PC-3 (cell line): ENCODE results near the gene CAD. TPM values are rescaled to one million over a fixed set of nuclear protein-coding genes. Genes with fewer than 3 reads are reported as not detected.

Experiments used
- ATAC-seq: fragments of 200-7000 bp; cut with Tn5 transposase; 2 replicates; pipeline ENCODE4 v1.9.1; 2020; ENCODE audit warnings: mild to moderate bottlenecking, moderate library complexity
- BruUV-seq: library from RNA; stranded (reverse); fragments of 400-500 nt; replicated peaks from 2 replicates; lab custom pipeline; 2021; lab: Mats Ljungman, UMichigan
- CTCF ChIA-PET: fragments of 300-600 bp; sonication (Branson Sonifier 250); formaldehyde crosslinking; loops from one replicate; lab custom pipeline; 2022; ENCODE audit warnings: antibody characterized with exemption; lab: Charles Lee
- POLR2A ChIA-PET: fragments of 300-600 bp; sonication (Branson Sonifier 250); formaldehyde crosslinking; loops from one replicate; lab custom pipeline; 2022; ENCODE audit warnings: antibody characterized with exemption; ENCODE audit not compliant: unreplicated experiment; lab: Charles Lee
- DNase-seq: peaks from one replicate; pipeline ENCODE4 v3.0.0-alpha.2; 2015
- H2AFZ ChIP-seq: fragments of 300-600 bp; sonication (generic); 2 replicates; pipeline ENCODE4 v1.6.0; 2016; ENCODE audit warnings: antibody characterized with exemption, low read length
- H3F3A ChIP-seq: fragments of 300-600 bp; sonication (generic); one replicate; pipeline ENCODE4 v1.6.0; 2017; ENCODE audit warnings: antibody characterized with exemption, low read length, control low read depth, mild to moderate bottlenecking; ENCODE audit not compliant: unreplicated experiment
- H3K27ac ChIP-seq: fragments of 300-600 bp; sonication (generic); 2 replicates; pipeline ENCODE4 v1.5.1; 2016; ENCODE audit warnings: mild to moderate bottlenecking, low read length
- H3K27me3 ChIP-seq: fragments of 300-600 bp; sonication (generic); 2 replicates; pipeline ENCODE4 v1.6.1; 2016; ENCODE audit warnings: low read length, mixed read lengths
- H3K36me3 ChIP-seq: fragments of 300-600 bp; sonication (generic); 2 replicates; pipeline ENCODE4 v1.6.1; 2016; ENCODE audit warnings: low read depth, mixed run types, low read length, mixed read lengths
- H3K4me1 ChIP-seq: fragments of 300-600 bp; sonication (generic); 2 replicates; pipeline ENCODE4 v1.5.1; 2016; ENCODE audit warnings: low read length; ENCODE audit not compliant: insufficient read depth
- H3K4me2 ChIP-seq: fragments of 300-600 bp; sonication (generic); 2 replicates; pipeline ENCODE4 v1.6.0; 2016; ENCODE audit warnings: low read length
- H3K4me3 ChIP-seq: fragments of 300-600 bp; sonication (generic); 2 replicates; pipeline ENCODE4 v1.5.1; 2016; ENCODE audit warnings: mild to moderate bottlenecking, low read length, mixed read lengths
- H3K79me2 ChIP-seq: fragments of 300-600 bp; sonication (generic); 2 replicates; pipeline ENCODE4 v1.6.1; 2017; ENCODE audit warnings: low read length, mixed read lengths
- H3K9ac ChIP-seq: fragments of 300-600 bp; sonication (generic); 2 replicates; pipeline ENCODE4 v1.6.0; 2016; ENCODE audit warnings: mild to moderate bottlenecking, low read length
- H3K9me2 ChIP-seq: fragments of 300-600 bp; sonication (generic); replicated peaks from 2 replicates; pipeline ENCODE4 v1.6.1; 2016; ENCODE audit warnings: mixed run types, low read length, mixed read lengths
- H3K9me3 ChIP-seq: fragments of 300-600 bp; sonication (generic); 2 replicates; pipeline ENCODE4 v1.6.1; 2016; ENCODE audit warnings: low read length, mixed read lengths
- H4K20me1 ChIP-seq: fragments of 300-600 bp; sonication (generic); 2 replicates; pipeline ENCODE4 v1.6.1; 2016; ENCODE audit warnings: low read length, mixed read lengths
- CTCF ChIP-seq: fragments of 300-600 bp; sonication (generic); conservative IDR thresholded peaks from 2 replicates; pipeline ENCODE4 v1.5.1; 2017; ENCODE audit warnings: antibody characterized with exemption, low read depth, mild to moderate bottlenecking, low read length
- EZH2 ChIP-seq: fragments of 300-600 bp; sonication (generic); IDR thresholded peaks from one replicate; pipeline ENCODE4 v1.6.1; 2017; ENCODE audit warnings: antibody characterized with exemption, mild to moderate bottlenecking, low read length; ENCODE audit not compliant: unreplicated experiment
- EZH2phosphoT487 ChIP-seq: fragments of 300-600 bp; sonication (generic); IDR thresholded peaks from 2 replicates; pipeline ENCODE4 v1.6.1; 2018; ENCODE audit warnings: mild to moderate bottlenecking, antibody characterized with exemption, low read length, borderline replicate concordance
- intact Hi-C: fragments of 100-400 bp; cut with micrococcal nuclease; formaldehyde crosslinking; loops from 2 replicates; pipeline ENCODE4 v1.9.0; 2023
- total RNA-seq: library from RNA; depleted of rRNA; stranded (reverse); fragments of >200 nt; gene quantifications from 2 replicates; pipeline ENCODE4 v1.2.3, GENCODE V29; 2014

The CAD gene
- total RNA-seq, 1 experiment from 2014 or later: 85.9 TPM

GRCh38 chr2:27284996-27285395 is 67.8 kb downstream of the CAD start:
- no peaks in the 10 kb centered on the region for H4K20me1 ChIP-seq
- H3K9me2 ChIP-seq: no peaks in the 10 kb centered on the region
- no peak overlapping the region for H2AFZ ChIP-seq
- H3K4me1 ChIP-seq: peaks cover 20% of the 10 kb centered on the region
- ChIA-PET POLR2A (no interaction called here), CTCF (no interaction called here)
- no peaks in the 10 kb centered on the region for H3K9me3 ChIP-seq
- no TSS peak for BruUV-seq
- DNase-seq: no peak
- no peak for ATAC-seq
- no peaks in the 10 kb centered on the region for H3F3A ChIP-seq
- H3K9ac ChIP-seq: no peak overlapping the region
- H3K27me3 ChIP-seq: no peaks in the 10 kb centered on the region
- H3K36me3 ChIP-seq: no peaks in the 10 kb centered on the region
- TF ChIP-seq EZH2 (no peak), CTCF (no peak), EZH2phosphoT487 (no peak)
- H3K27ac ChIP-seq: no peak overlapping the region
- H3K4me3 ChIP-seq: no peak overlapping the region
- no peaks in the 10 kb centered on the region for H3K79me2 ChIP-seq
- H3K4me2 ChIP-seq: no peak overlapping the region
- intact Hi-C loops: loop anchor here (5.0 kb wide), 1 partner anchor 73 kb away; the partner anchor contains the start of genes ATRAID and SLC5A6

DNA sequence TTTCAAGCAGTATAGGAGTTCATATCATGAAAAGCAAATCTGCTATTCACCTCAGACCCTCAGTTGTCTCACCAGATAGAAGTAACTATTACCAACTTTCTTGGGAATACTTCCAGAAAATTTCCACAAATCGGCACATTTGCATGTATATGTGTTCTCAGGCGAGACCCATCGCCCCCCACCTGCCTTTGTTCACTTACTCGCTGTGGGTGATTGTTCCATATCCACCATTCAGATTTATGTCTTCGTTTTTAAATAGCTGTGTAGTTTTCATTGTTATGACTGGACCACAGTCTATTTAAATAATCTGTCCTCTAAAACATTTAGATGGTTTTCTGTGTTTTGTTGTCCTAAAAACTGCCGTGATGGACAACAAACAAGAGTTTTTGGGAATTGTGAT is 68.3 kb downstream of the CAD start:
- Histone ChIP-seq H3K9ac (no peak overlapping the region), H3K9me3 (no peaks in the 10 kb centered on the region), H3K4me2 (no peak overlapping the region), H3K4me1 (peaks cover 20% of the 10 kb centered on the region), H4K20me1 (no peaks in the 10 kb centered on the region), H2AFZ (no peak overlapping the region), H3K27ac (no peak overlapping the region), H3K79me2 (no peaks in the 10 kb centered on the region), H3F3A (no peaks in the 10 kb centered on the region), H3K36me3 (no peaks in the 10 kb centered on the region), H3K4me3 (no peak overlapping the region), H3K27me3 (no peaks in the 10 kb centered on the region), H3K9me2 (no peaks in the 10 kb centered on the region)
- intact Hi-C loops: no loop called here
- TF ChIP-seq EZH2: no peak
- no peak for TF ChIP-seq CTCF
- no peak for TF ChIP-seq EZH2phosphoT487
- POLR2A ChIA-PET: no interaction called here
- ATAC-seq (no peak), DNase-seq (no peak)
- BruUV-seq: no TSS peak
- CTCF ChIA-PET: no interaction called here

DNA sequence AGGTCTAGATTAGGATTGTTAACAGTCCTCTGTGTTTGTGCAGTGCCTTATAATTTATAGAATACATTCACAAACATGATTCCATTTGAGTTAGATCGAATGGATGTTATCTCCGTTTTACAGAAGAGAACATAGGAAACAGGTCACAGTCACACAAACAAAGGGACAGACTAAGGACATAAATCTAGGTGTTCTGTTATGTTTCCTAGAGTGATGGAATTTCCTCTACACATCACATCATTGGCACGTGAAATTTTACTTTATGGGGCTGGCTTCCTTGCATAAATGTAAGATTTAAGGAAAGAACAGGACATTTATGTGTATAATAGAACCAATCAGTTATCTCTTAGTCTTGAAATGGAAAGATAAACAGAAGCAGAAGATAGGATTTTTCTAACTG is 71.4 kb downstream of the CAD start:
- Histone ChIP-seq H3K27me3 (no peaks in the 10 kb centered on the region), H3K9me3 (no peaks in the 10 kb centered on the region), H3K4me3 (no peak overlapping the region), H3K27ac (no peak overlapping the region), H3K4me1 (peaks cover 20% of the 10 kb centered on the region), H3K4me2 (no peak overlapping the region), H2AFZ (no peak overlapping the region), H3K9me2 (no peaks in the 10 kb centered on the region), H3K79me2 (no peaks in the 10 kb centered on the region), H3F3A (peaks cover 10% of the 10 kb centered on the region), H3K36me3 (no peaks in the 10 kb centered on the region), H4K20me1 (no peaks in the 10 kb centered on the region), H3K9ac (no peak overlapping the region)
- BruUV-seq: no TSS peak
- no peak for DNase-seq
- ChIA-PET POLR2A (no interaction called here), CTCF (interaction anchor here (0.6 kb wide), 1 partner anchor 8 kb away, joined by 3 read pairs; no protein-coding TSS in a partner anchor)
- intact Hi-C loops: no loop called here
- no peak for ATAC-seq
- TF ChIP-seq CTCF (no peak), EZH2phosphoT487 (no peak), EZH2 (no peak)
